Ectodermal cell (in vitro differentiated cells): ENCODE measurements around the gene TAOK1.

Experiments
- H3K27ac ChIP-seq: 2 replicates; pipeline ENCODE4 v1.7.0; 2013; ENCODE audit warnings: mild to moderate bottlenecking, low read depth, low read length; ENCODE audit not compliant: insufficient read depth, poor library complexity, severe bottlenecking
- H3K27me3 ChIP-seq: 2 replicates; pipeline ENCODE4 v1.7.0; 2013; ENCODE audit warnings: mild to moderate bottlenecking, low read length; ENCODE audit not compliant: insufficient read depth, control insufficient read depth, poor library complexity, severe bottlenecking
- H3K36me3 ChIP-seq: one replicate; pipeline ENCODE4 v1.7.0; 2013; ENCODE audit warnings: low read length; ENCODE audit not compliant: control insufficient read depth, insufficient read depth
- H3K4me1 ChIP-seq: one replicate; pipeline ENCODE4 v1.7.0; 2013; ENCODE audit warnings: low read length; ENCODE audit not compliant: control insufficient read depth, insufficient read depth
- H3K4me3 ChIP-seq: 2 replicates; pipeline ENCODE4 v1.7.0; 2013; ENCODE audit warnings: low read depth, low read length, control low read depth; ENCODE audit not compliant: insufficient read depth
- H3K9me3 ChIP-seq: 2 replicates; pipeline ENCODE4 v1.7.0; 2013; ENCODE audit warnings: mild to moderate bottlenecking, low read length, moderate library complexity; ENCODE audit not compliant: control insufficient read depth
- WGBS, 2 experiments: methylation state at CpG; one replicate each; pipeline ENCODE4 v1.1.7; 2013; ENCODE audit warnings: missing lambda C conversion rate in 2 of 2; 5-methylcytosine and 5-hydroxymethylcytosine counted together

Gene TAOK1

GRCh38 chr17:29581583-29582253, 191.6 kb downstream of the TAOK1 start:
- Histone ChIP-seq H3K4me1 (peaks cover 16% of the 10 kb centered on the region), H3K36me3 (peaks cover 10% of the 10 kb centered on the region), H3K4me3 (no peak overlapping the region), H3K27ac (no peak overlapping the region), H3K9me3 (no peaks in the 10 kb centered on the region), H3K27me3 (no peaks in the 10 kb centered on the region)
- WGBS, 2 experiments = 94 to 95% methylated on average over 20 of the region's 20 CpGs

DNA sequence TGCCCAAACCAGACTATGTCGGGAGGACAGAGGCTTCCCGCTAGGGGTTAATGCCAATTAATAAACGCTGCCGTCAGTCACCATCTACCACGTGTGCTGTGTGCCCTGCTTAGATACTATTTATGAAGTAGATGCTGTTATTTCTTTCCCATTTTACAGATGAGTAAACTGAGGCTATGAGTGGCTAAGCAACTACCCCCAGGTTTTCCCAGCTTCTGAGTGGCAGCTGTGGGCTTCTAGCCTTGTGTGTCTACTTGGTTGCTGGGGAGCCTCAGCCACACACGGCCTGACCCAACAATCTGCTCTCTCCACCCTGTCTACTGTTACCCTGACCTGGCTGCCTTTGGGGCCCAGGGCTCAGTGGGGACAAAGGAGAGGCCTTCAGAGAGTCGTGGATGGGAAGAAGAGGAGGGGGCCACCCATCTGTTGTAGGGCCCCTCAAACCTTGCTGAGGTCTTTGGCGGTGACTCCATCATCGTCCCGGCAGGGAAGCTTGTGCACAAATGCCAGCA, 192.1 kb downstream of the TAOK1 start:
- H3K27me3 ChIP-seq = no peaks in the 10 kb centered on the region
- H3K4me1 ChIP-seq = peaks cover 22% of the 10 kb centered on the region
- H3K27ac ChIP-seq = no peak overlapping the region
- no peaks in the 10 kb centered on the region for H3K9me3 ChIP-seq
- H3K36me3 ChIP-seq = peaks cover 9% of the 10 kb centered on the region
- no peak overlapping the region for H3K4me3 ChIP-seq
- 95% methylated on average over 10 of the region's 10 CpGs for WGBS, 2 experiments

GRCh38 chr17:29582772-29583171, 192.6 kb downstream of the TAOK1 start:
- Histone ChIP-seq H3K4me3 (no peak overlapping the region), H3K27ac (no peak overlapping the region), H3K4me1 (peaks cover 27% of the 10 kb centered on the region), H3K27me3 (no peaks in the 10 kb centered on the region), H3K36me3 (peaks cover 9% of the 10 kb centered on the region), H3K9me3 (no peaks in the 10 kb centered on the region)
- WGBS, 2 experiments = 95 to 96% methylated on average over 13 of the region's 13 CpGs

DNA sequence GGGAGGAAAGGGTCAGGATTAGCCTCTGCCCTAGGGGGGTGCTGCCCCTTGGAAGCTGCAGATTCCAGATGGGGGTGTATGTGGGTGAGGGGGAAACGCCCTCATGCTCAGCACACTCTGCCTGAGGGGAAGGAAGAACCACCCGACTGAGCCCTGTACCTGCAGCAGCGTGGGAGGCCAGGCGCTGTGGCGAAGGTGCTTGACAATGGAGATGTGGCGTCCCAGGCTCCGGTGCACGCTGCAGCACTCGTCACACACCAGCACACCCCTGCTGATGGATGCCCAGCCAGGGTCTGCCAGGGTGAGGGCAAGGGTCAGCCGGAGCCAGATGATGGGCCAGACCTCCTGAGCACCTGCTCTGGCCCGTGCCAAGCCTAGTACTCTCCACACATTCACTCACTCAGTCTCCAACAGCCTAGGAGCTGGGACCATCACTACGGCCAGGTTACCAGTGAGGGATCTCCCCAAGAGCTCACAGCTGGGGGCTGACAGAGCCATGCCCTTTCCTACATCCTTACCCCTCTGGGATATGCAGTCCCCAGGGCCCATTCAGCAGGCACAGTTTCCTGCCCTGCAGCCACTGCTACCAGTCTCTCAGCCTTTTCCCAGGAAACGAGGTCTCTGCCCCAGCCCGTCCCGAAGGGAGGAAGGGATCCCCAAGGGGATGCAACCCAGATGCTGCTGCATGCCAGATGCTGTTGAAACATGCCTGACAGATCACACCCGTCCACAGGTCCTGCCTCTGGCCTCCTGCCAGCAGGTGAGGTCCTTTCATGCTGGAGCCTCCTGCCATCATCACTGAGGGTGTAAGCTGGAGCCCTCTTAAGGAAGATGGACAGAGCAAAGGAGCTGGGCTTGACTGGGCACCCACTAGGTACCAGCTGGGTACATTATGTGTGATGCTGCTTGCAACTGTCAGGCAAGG, 193.4 kb downstream of the TAOK1 start:
- no peaks in the 10 kb centered on the region for H3K27me3 ChIP-seq
- no peaks in the 10 kb centered on the region for H3K9me3 ChIP-seq
- H3K4me3 ChIP-seq = no peak overlapping the region
- peaks cover 35% of the 10 kb centered on the region for H3K4me1 ChIP-seq
- WGBS, 2 experiments = 94% methylated on average over 16 of the region's 16 CpGs
- no peak overlapping the region for H3K27ac ChIP-seq
- peaks cover 9% of the 10 kb centered on the region for H3K36me3 ChIP-seq

DNA sequence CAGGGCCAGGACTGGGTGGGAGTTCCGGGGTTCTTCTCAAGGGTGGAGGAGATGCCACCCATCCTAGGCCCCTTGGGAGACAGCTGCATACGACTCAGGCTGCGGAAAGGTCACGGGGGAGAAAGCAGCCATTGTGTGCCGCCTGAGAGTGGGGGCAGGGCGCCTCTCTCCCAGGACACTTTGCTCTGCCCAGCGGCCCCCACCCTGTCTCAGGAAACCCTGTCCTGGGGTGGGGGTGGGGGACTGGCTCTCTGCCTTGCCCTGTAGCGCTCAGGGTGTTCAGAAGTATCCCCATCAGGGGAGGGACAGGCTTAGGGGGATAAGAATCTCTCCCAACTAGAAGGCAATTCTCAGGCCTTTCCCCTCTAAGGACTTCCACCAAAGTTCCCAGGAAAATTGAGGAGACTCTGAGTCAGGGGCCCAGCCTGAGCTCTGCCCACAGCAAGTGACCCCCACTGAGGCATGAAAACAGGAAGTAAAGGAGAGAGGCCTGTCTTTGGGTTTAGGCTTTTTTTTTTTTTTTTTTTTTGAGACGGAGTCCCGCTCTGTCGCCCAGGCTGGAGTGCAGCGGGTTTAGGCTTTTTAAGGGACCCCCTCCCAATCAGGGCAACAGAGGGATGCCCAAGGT, 194.4 kb downstream of the TAOK1 start:
- peaks cover 35% of the 10 kb centered on the region for H3K4me1 ChIP-seq
- H3K27me3 ChIP-seq = no peaks in the 10 kb centered on the region
- H3K36me3 ChIP-seq = peaks cover 9% of the 10 kb centered on the region
- H3K4me3 ChIP-seq = no peak overlapping the region
- WGBS, 2 experiments = 50 to 51% methylated on average over 12 of the region's 12 CpGs
- H3K9me3 ChIP-seq = no peaks in the 10 kb centered on the region
- no peak overlapping the region for H3K27ac ChIP-seq

GRCh38 chr17:29585080-29585751, 195.1 kb downstream of the TAOK1 start:
- Histone ChIP-seq H3K4me1 (peaks cover 41% of the 10 kb centered on the region), H3K4me3 (no peak overlapping the region), H3K27me3 (peaks cover 4% of the 10 kb centered on the region), H3K9me3 (no peaks in the 10 kb centered on the region), H3K27ac (no peak overlapping the region), H3K36me3 (peaks cover 9% of the 10 kb centered on the region)
- WGBS, 2 experiments = 80 to 81% methylated on average over 8 of the region's 8 CpGs

DNA sequence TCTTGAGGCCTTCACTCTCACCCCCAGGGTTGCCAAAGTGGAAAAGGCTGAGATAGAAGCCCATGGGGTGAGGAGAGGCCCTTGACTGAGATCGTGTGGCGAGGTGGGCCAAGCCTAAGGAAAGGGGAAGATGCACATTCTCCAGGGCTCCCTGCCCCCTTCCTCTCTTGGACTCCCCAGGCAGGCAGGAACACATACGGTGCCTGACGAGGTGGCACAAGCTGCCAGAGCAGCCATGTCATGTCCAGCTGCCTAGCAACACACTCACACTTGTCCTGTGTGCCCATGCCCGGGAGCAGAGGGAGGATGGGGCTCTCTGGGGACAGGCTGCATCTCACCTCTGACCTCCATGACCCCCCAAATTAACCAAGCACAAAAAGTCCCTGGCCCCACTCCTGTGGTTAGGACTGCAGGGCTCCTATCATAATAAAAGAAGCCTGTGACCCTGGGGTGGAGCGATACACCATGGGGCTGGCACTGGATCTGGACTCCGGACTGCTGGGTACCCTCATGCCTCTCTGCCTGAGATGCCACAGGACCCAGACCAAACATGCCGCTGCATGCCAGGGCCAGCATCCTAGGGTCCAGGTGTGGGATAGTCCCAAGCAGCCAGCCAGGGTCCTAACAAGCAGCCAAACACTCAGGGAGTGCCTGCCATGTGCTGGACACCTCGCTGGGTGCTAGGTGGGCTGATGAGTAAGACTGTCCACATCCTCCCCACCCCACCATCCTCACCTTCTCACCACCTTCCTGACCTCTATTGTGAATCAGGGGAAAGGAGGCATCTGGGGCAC, 196.7 kb downstream of the TAOK1 start:
- Histone ChIP-seq H3K4me3 (peak overlapping the region; percentile 1), H3K27ac (no peak overlapping the region), H3K4me1 (peaks cover 46% of the 10 kb centered on the region), H3K9me3 (no peaks in the 10 kb centered on the region), H3K27me3 (peaks cover 10% of the 10 kb centered on the region), H3K36me3 (no peaks in the 10 kb centered on the region)
- 90% methylated on average over 9 of the region's 9 CpGs for WGBS, 2 experiments

GRCh38 chr17:29587591-29587990, 197.4 kb downstream of the TAOK1 start:
- H3K27ac ChIP-seq = no peak overlapping the region
- H3K4me3 ChIP-seq = peak overlapping the region; percentile 88
- H3K27me3 ChIP-seq = peaks cover 10% of the 10 kb centered on the region
- peaks cover 53% of the 10 kb centered on the region for H3K4me1 ChIP-seq
- 64 to 73% methylated on average over 6 of the region's 6 CpGs for WGBS, 2 experiments
- no peaks in the 10 kb centered on the region for H3K36me3 ChIP-seq
- H3K9me3 ChIP-seq = no peaks in the 10 kb centered on the region

- WGBS, 2 experiments = 49 to 55% methylated on average over 8 of the region's 8 CpGs
- H3K4me3 ChIP-seq = peak overlapping the region; percentile 88
- H3K27ac ChIP-seq = no peak overlapping the region
- H3K9me3 ChIP-seq = no peaks in the 10 kb centered on the region
- H3K4me1 ChIP-seq = peaks cover 56% of the 10 kb centered on the region
- no peaks in the 10 kb centered on the region for H3K36me3 ChIP-seq
- H3K27me3 ChIP-seq = peaks cover 10% of the 10 kb centered on the region
Observed at GRCh38 chr17:29588017-29588561, 197.9 kb downstream of the TAOK1 start.
